GM04504 (cell line): ENCODE measurements around the gene ARHGAP4.

Source experiments
- DNase-seq: peaks from one replicate; pipeline ENCODE4 v3.0.0-alpha.2; 2012; ENCODE audit warnings: low read depth

ARHGAP4 gene

GRCh38 chrX:153945956-153946943 is 20.2 kb upstream of the ARHGAP4 start:
- DNase-seq = no peak

GRCh38 chrX:153944800-153945150 is 18.7 kb upstream of the ARHGAP4 start:
- no peak for DNase-seq

- no peak for DNase-seq
Observed at GRCh38 chrX:153944140-153944799, 18.2 kb upstream of the ARHGAP4 start, which contains the start of gene RENBP. TSS of gene RENBP (minus strand) at chrX:153944643. CDS start at chrX:153944610, 33 bp downstream.

- DNase-seq = no peak
Observed at GRCh38 chrX:153941336-153942252, 15.5 kb upstream of the ARHGAP4 start.

- DNase-seq = no peak
Observed at GRCh38 chrX:153939573-153939972, 13.5 kb upstream of the ARHGAP4 start.

GRCh38 chrX:153938226-153938786 is 12.2 kb upstream of the ARHGAP4 start:
- DNase-seq = no peak

GRCh38 chrX:153937056-153937455 is 11.0 kb upstream of the ARHGAP4 start:
- no peak for DNase-seq

- no peak for DNase-seq
Observed at GRCh38 chrX:153935326-153935851, 9.3 kb upstream of the ARHGAP4 start.

GRCh38 chrX:153934762-153935325 is 8.8 kb upstream of the ARHGAP4 start, which contains the start of gene NAA10:
TSS of gene NAA10 (minus strand) at chrX:153935037. CDS start at chrX:153934904, 133 bp downstream.
- DNase-seq = peak; percentile 61

GRCh38 chrX:153934148-153934761 is 8.2 kb upstream of the ARHGAP4 start:
- DNase-seq = no peak

GRCh38 chrX:153933748-153934147 is 7.7 kb upstream of the ARHGAP4 start:
- DNase-seq = peak; percentile 34

GRCh38 chrX:153932220-153932915 is 6.3 kb upstream of the ARHGAP4 start:
- no peak for DNase-seq

- DNase-seq = no peak
Observed at GRCh38 chrX:153931748-153932147, 5.7 kb upstream of the ARHGAP4 start.

GRCh38 chrX:153931151-153931550 is 5.1 kb upstream of the ARHGAP4 start:
- DNase-seq = no peak

- no peak for DNase-seq
Observed at GRCh38 chrX:153930011-153930910, 4.2 kb upstream of the ARHGAP4 start.

- no peak for DNase-seq
Observed at GRCh38 chrX:153929576-153929975, 3.5 kb upstream of the ARHGAP4 start.

- DNase-seq = no peak
Observed at GRCh38 chrX:153928846-153929245, 2.8 kb upstream of the ARHGAP4 start.

GRCh38 chrX:153927922-153928760 is 2.1 kb upstream of the ARHGAP4 start:
- DNase-seq = peak; percentile 99
